Measurements from ENCODE around the gene RHBDF2. TPM values are rescaled to one million over a fixed set of nuclear protein-coding genes. Genes with fewer than 3 reads are reported as not detected.

The RHBDF2 gene
- total and polyA plus RNA-seq, 2 donors (not counting 3 experiments of a cell fraction or from before 2014, with no cell fraction given): 25.5 to 38.5 TPM

GRCh38 chr17:76536511-76537287, 35.5 kb upstream of the RHBDF2 start:
- Histone ChIP-seq H3K4me3 (replicated peaks in 1 of 3; ENCODE audit: insufficient read depth in 1 of 3, low read depth in 1 of 3, low read length in 3 of 3) (no peak overlapping the region), H2AFZ (ENCODE audit: low read depth, low read length) (no peak overlapping the region), H3K9ac (replicated peaks; ENCODE audit: extremely low read depth, insufficient read depth, low read length) (no peak overlapping the region), H3K9me1 (replicated peaks; ENCODE audit: control insufficient read depth, extremely low read depth, insufficient read depth, low read length) (no peaks in the 10 kb centered on the region), H3K9me3 (replicated peaks; ENCODE audit: control insufficient read depth, insufficient read depth, low read length) (no peaks in the 10 kb centered on the region), H3K27me3 (ENCODE audit: control insufficient read depth in 2 of 2, insufficient read depth in 2 of 2, low read length in 2 of 2) (peaks cover 17 to 19% of the 10 kb centered on the region in 2 experiments), H3K27ac (ENCODE audit: insufficient read depth, low read depth, low read length) (no peak overlapping the region), H3K4me1 (ENCODE audit: control insufficient read depth, extremely low read depth, insufficient read depth, low read length) (no peaks in the 10 kb centered on the region), H3K4me2 (ENCODE audit: insufficient read depth, low read length) (no peak overlapping the region), H3K36me3 (ENCODE audit: control insufficient read depth in 2 of 2, extremely low read depth in 1 of 2, insufficient read depth in 2 of 2, low read length in 2 of 2) (no peaks in the 10 kb centered on the region), H4K20me1 (replicated peaks; ENCODE audit: control insufficient read depth, extremely low read depth, insufficient read depth, low read length) (no peaks in the 10 kb centered on the region), H3K79me2 (ENCODE audit: control insufficient read depth, insufficient read depth, low read length) (no peaks in the 10 kb centered on the region)
- TF ChIP-seq FOS (IDR thresholded peaks at IDR 0.05; ENCODE audit: borderline replicate concordance, insufficient read depth, low read length) (no peak), EZH2 (IDR thresholded peaks at IDR 0.05; ENCODE audit: borderline replicate concordance, low read depth, low read length, severe bottlenecking) (no peak), POLR2A (IDR thresholded peaks at IDR 0.05; ENCODE audit: low read depth, low read length) (no peak), JUN (IDR thresholded peaks at IDR 0.05; ENCODE audit: borderline replicate concordance, insufficient read depth, insufficient read length, low read depth) (no peak), POLR2AphosphoS5 (IDR thresholded peaks at IDR 0.05; ENCODE audit: insufficient read depth, low read depth, low read length) (no peak), MYC (IDR thresholded peaks at IDR 0.05; ENCODE audit: low read depth, low read length) (no peak), GATA2 (IDR thresholded peaks at IDR 0.05; ENCODE audit: insufficient read depth, insufficient read length, low read depth, low read length) (no peak)
- TF ChIP-seq, protein P1, sequence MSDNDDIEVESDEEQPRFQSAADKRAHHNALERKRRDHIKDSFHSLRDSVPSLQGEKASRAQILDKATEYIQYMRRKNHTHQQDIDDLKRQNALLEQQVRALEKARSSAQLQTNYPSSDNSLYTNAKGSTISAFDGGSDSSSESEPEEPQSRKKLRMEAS (IDR thresholded peaks at IDR 0.05; ENCODE audit: insufficient read depth, insufficient read length): no peak
- TF ChIP-seq, protein P2, sequence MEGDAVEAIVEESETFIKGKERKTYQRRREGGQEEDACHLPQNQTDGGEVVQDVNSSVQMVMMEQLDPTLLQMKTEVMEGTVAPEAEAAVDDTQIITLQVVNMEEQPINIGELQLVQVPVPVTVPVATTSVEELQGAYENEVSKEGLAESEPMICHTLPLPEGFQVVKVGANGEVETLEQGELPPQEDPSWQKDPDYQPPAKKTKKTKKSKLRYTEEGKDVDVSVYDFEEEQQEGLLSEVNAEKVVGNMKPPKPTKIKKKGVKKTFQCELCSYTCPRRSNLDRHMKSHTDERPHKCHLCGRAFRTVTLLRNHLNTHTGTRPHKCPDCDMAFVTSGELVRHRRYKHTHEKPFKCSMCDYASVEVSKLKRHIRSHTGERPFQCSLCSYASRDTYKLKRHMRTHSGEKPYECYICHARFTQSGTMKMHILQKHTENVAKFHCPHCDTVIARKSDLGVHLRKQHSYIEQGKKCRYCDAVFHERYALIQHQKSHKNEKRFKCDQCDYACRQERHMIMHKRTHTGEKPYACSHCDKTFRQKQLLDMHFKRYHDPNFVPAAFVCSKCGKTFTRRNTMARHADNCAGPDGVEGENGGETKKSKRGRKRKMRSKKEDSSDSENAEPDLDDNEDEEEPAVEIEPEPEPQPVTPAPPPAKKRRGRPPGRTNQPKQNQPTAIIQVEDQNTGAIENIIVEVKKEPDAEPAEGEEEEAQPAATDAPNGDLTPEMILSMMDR (IDR thresholded peaks at IDR 0.05; ENCODE audit: extremely low read depth in 1 of 2, insufficient read depth in 1 of 2, low read depth in 1 of 2, low read length in 2 of 2): no peak
- dilution Hi-C loops (cut with MboI; ENCODE audit: extremely low pct_ligation_motif_present, low sequenced_read_pairs): no loop called here
- DNase-seq (ENCODE audit: low read depth, low spot score): no peak
- ChIA-PET POLR2A (no interaction called here), CTCF (interaction anchor here (0.7 to 2.6 kb wide), 10 partner anchors 9 to 88 kb away, joined by 3 to 17 read pairs (median 4); no protein-coding TSS in a partner anchor)
- no TSS peak for BruUV-seq (replicated peaks)
- FAIRE-seq: no peak
- intact Hi-C loops (cut with micrococcal nuclease): no loop called here
